ENCODE data around the gene EIF4G3.

DNA sequence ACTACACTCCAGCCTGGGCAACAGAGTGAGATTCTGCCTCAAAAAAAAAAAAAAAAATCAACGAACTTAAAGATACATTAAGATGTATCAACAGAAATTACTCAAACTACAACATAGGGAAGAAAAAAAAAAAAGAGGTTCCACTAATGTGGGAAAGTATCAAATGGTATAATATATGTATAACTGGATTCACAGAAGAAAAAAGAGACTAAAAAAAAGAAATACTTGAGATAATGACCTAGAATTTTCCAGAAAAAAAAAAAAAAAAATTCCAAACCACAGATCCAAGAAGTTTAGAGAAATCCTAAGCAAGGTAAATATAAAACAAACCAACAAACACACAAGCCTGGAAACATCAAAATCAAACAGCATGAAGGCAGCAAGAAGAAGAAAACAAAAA, 45.5 kb downstream of the EIF4G3 start:
- TF ChIP-seq EP300 (IDR thresholded peaks at IDR 0.05) = no peak
- TF ChIP-seq, protein P1, sequence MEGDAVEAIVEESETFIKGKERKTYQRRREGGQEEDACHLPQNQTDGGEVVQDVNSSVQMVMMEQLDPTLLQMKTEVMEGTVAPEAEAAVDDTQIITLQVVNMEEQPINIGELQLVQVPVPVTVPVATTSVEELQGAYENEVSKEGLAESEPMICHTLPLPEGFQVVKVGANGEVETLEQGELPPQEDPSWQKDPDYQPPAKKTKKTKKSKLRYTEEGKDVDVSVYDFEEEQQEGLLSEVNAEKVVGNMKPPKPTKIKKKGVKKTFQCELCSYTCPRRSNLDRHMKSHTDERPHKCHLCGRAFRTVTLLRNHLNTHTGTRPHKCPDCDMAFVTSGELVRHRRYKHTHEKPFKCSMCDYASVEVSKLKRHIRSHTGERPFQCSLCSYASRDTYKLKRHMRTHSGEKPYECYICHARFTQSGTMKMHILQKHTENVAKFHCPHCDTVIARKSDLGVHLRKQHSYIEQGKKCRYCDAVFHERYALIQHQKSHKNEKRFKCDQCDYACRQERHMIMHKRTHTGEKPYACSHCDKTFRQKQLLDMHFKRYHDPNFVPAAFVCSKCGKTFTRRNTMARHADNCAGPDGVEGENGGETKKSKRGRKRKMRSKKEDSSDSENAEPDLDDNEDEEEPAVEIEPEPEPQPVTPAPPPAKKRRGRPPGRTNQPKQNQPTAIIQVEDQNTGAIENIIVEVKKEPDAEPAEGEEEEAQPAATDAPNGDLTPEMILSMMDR (IDR thresholded peaks at IDR 0.05) = no peak
